Panc1 (cell line): Measurements from ENCODE around the gene BBS9. TPM values are rescaled to one million over a fixed set of nuclear protein-coding genes. Genes with fewer than 3 reads are reported as not detected.

Experiments
- ATAC-seq: fragments of 200-7000 bp; cut with Tn5 transposase; 2 replicates; pipeline ENCODE4 v1.9.1; 2020; ENCODE audit warnings: mild to moderate bottlenecking, moderate library complexity
- BruUV-seq: library from RNA; stranded (reverse); fragments of 400-500 nt; replicated peaks from 2 replicates; lab custom pipeline; 2021; lab: Mats Ljungman, UMichigan
- CTCF ChIA-PET: fragments of 300-600 bp; sonication (Branson Sonifier 250); formaldehyde crosslinking; loops from one replicate; lab custom pipeline; 2022; ENCODE audit warnings: antibody characterized with exemption; lab: Charles Lee
- POLR2A ChIA-PET: fragments of 300-600 bp; sonication (Branson Sonifier 250); formaldehyde crosslinking; loops from one replicate; lab custom pipeline; 2022; ENCODE audit warnings: antibody characterized with exemption; lab: Charles Lee
- DNase-seq: peaks from one replicate; pipeline ENCODE4 v3.0.0-alpha.2; 2010; ENCODE audit warnings: low read depth, low spot score
- H3K27ac ChIP-seq: 2 replicates; pipeline ENCODE4 v1.5.1; 2011; ENCODE audit warnings: mild to moderate bottlenecking, low read length, inconsistent platforms
- H3K27me3 ChIP-seq: fragments of 200-500 bp; sonication (Bioruptor generic); 2 replicates; pipeline ENCODE4 v1.6.0; 2014; ENCODE audit warnings: low read length, inconsistent platforms; ENCODE audit not compliant: control insufficient read depth, insufficient read depth
- H3K36me3 ChIP-seq: fragments of 200-500 bp; sonication (Bioruptor generic); 2 replicates; pipeline ENCODE4 v1.5.1; 2014; ENCODE audit warnings: inconsistent platforms, mild to moderate bottlenecking, low read length, moderate library complexity; ENCODE audit not compliant: control insufficient read depth, insufficient read depth
- H3K4me1 ChIP-seq: 2 replicates; pipeline ENCODE4 v1.5.1; 2011; ENCODE audit warnings: inconsistent platforms, mild to moderate bottlenecking, low read length, moderate library complexity; ENCODE audit not compliant: control insufficient read depth, insufficient read depth
- H3K4me3 ChIP-seq, 2 experiments: 2 replicates each; pipeline ENCODE4 v1.5.1; 2011 to 2012; ENCODE audit warnings: low read depth in 2 of 2, low read length in 2 of 2, mild to moderate bottlenecking in 2 of 2, inconsistent platforms in 1 of 2, moderate library complexity in 1 of 2
- H3K9me3 ChIP-seq: fragments of 200-500 bp; sonication (Bioruptor generic); 2 replicates; pipeline ENCODE4 v1.5.1; 2014; ENCODE audit warnings: low read depth, mild to moderate bottlenecking, inconsistent platforms, low read length, moderate library complexity; ENCODE audit not compliant: control insufficient read depth, insufficient read depth
- CTCF ChIP-seq: fragments of 450-650 bp; IDR thresholded peaks from 2 replicates; pipeline ENCODE4 v1.5.1; 2017; ENCODE audit warnings: mild to moderate bottlenecking
- POLR2AphosphoS5 ChIP-seq: IDR thresholded peaks from 2 replicates; pipeline ENCODE4 v1.6.1; 2012; ENCODE audit warnings: mild to moderate bottlenecking, low read depth, low read length, moderate library complexity
- REST ChIP-seq, 2 experiments: IDR thresholded peaks; 2 replicates each; pipeline ENCODE4 v1.6.1; 2011 to 2012; ENCODE audit warnings: low read depth in 2 of 2, control low read depth in 1 of 2, low read length in 1 of 2, mild to moderate bottlenecking in 1 of 2, moderate library complexity in 1 of 2; ENCODE audit not compliant: insufficient read depth in 1 of 2
- SIN3A ChIP-seq: IDR thresholded peaks from 2 replicates; pipeline ENCODE4 v1.6.1; 2012; ENCODE audit warnings: low read depth, mild to moderate bottlenecking, low read length, moderate library complexity, borderline replicate concordance; ENCODE audit not compliant: insufficient read depth
- TCF7L2 ChIP-seq: IDR thresholded peaks from 2 replicates; pipeline ENCODE4 v1.6.1; 2011; ENCODE audit warnings: mild to moderate bottlenecking, low read depth, low read length, inconsistent platforms
- in situ Hi-C: cut with HindIII; loops from 2 replicates; pipeline ENCODE4 v1.10.0; 2016; ENCODE audit warnings: low sequenced_read_pairs, low pct_unique_long_range_greater_than_20kb
- intact Hi-C: fragments of 100-400 bp; cut with micrococcal nuclease; formaldehyde crosslinking; loops from one replicate; pipeline ENCODE4 v1.10.0; 2022; ENCODE audit not compliant: unreplicated experiment
- total RNA-seq: library from RNA; stranded (reverse); gene quantifications from one replicate; pipeline ENCODE4 v1.2.1, GENCODE V29; 2021; ENCODE audit not compliant: unreplicated experiment

The BBS9 gene
- total RNA-seq, 1 experiment from 2014 or later, result 6.9 TPM

- Histone ChIP-seq H3K4me3 (no peak overlapping the region), H3K36me3 (no peaks in the 10 kb centered on the region), H3K4me1 (no peaks in the 10 kb centered on the region), H3K9me3 (no peaks in the 10 kb centered on the region), H3K27ac (no peak overlapping the region), H3K27me3 (no peaks in the 10 kb centered on the region)
- CTCF ChIA-PET, result no interaction called here
- TF ChIP-seq CTCF (no peak), REST (IDR thresholded peaks at IDR 0.05; ENCODE audit: insufficient read depth in 1 of 2, low read depth in 2 of 2, low read length in 1 of 2) (no peak), POLR2AphosphoS5 (no peak), SIN3A (no peak), TCF7L2 (no peak)
- DNase-seq (no peak), ATAC-seq (no peak)
- in situ Hi-C loops, result no loop called here
- POLR2A ChIA-PET, result no interaction called here
- no TSS peak for BruUV-seq
- intact Hi-C loops, result no loop called here
Observed at GRCh38 chr7:33393770-33394169, 264.4 kb downstream of the BBS9 start.

GRCh38 chr7:33395340-33395739 is 266.0 kb downstream of the BBS9 start:
- H3K36me3 ChIP-seq, result no peaks in the 10 kb centered on the region
- H3K9me3 ChIP-seq, result no peaks in the 10 kb centered on the region
- H3K4me1 ChIP-seq, result no peaks in the 10 kb centered on the region
- H3K4me3 ChIP-seq, result no peak overlapping the region
- no peak for TF ChIP-seq SIN3A
- TF ChIP-seq TCF7L2, result no peak
- TF ChIP-seq REST (IDR thresholded peaks at IDR 0.05; ENCODE audit: insufficient read depth in 1 of 2, low read depth in 2 of 2, low read length in 1 of 2), result no peak
- TF ChIP-seq CTCF, result no peak
- no peak for TF ChIP-seq POLR2AphosphoS5
- CTCF ChIA-PET, result no interaction called here
- no peaks in the 10 kb centered on the region for H3K27me3 ChIP-seq
- no TSS peak for BruUV-seq
- in situ Hi-C loops, result no loop called here
- intact Hi-C loops, result no loop called here
- POLR2A ChIA-PET, result no interaction called here
- DNase-seq, result no peak
- H3K27ac ChIP-seq, result no peak overlapping the region
- ATAC-seq, result no peak
